Epithelial cell of prostate (primary cell): Measurements from ENCODE around the gene CTCF.

Experiments
- DNase-seq: peaks from one replicate; pipeline ENCODE4 v3.0.0-alpha.2; 2011; ENCODE audit warnings: low read depth, low spot score
- H3K27ac ChIP-seq: fragments of 450-650 bp; 2 replicates; pipeline ENCODE4 v1.5.1; 2017; ENCODE audit warnings: mild to moderate bottlenecking

Gene CTCF

DNA sequence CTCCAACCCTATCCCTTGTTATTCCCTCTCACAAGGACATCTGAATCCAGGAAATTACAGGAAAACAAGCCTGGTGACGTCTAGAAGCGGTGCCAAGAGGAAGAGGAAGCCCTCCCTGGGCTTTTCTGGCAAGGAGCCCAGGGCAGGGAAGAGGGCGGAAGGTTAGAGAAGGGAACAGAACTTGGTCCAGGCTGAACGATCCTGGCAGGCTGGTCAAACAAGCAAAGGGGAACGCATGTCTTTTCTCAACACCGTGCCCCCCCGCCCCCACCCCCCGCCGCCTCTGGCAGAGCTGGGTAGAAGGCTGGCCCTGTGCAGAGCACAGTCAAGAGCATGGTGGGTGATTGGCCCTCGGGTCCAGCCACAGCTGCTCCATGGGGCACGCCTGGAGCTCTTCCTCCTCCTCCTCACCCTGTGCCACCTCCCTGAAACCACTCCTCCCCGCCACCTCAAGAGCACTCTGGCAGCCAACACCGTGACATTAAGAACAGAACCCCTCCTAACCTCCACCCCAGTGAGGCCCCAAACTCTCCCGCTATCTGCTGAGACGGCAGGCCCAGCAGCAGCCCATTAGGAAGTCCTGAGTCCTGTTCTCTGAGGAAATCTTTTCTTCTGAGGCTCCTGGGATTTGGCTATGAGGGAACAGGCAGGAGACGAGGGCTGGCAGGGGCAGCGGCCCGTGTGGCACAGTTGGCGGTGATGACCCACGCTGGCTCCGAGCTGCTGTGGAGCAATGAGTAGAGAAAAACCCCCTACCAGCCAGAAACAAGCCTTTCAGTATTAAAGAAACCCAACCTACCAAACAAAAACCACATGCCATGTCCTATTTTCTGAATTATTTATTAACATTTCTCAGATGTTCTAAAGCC is 111.6 kb downstream of the CTCF start:
- no peak for DNase-seq
- H3K27ac ChIP-seq, result peak overlapping the region; percentile 14

DNA sequence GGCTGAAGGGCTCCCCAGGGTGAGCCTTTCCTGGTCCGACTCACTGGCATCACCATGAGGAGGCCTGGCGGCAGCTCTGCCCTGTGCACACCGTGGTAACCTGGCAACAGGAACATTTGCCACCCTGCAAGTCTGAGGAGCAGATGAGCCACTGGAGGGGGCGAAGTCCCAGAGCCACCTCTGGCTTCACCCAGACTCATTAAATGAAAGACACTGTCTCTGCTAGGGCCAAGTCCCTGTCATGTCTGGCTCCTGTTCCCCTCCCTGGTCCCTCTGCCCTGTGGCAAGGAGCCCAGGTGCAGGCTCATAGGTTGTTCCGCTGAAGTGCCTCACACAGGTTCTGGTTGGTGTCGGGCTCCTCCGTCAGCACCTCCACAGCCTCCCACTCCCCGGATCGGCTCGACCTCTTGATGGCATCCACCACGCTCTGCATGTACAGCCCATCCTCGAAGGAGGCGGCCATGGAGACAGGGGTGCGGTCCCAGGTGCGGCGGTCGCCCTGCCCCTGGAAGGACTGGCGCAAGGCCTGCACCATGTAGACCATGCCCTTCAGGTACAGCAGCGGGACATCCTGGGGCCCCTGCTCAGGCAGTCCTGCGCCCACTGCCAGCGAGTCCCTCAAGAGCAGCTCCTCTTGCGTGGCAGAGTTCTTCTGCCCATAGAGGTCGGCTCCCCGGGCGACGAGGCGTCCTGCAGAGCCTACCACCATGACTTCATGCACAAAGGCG is 112.7 kb downstream of the CTCF start:
- DNase-seq, result no peak
- H3K27ac ChIP-seq, result no peak overlapping the region

GRCh38 chr16:67675579-67675935 is 113.2 kb downstream of the CTCF start:
- no peak for DNase-seq
- peak overlapping the region; percentile 61 for H3K27ac ChIP-seq

GRCh38 chr16:67675999-67676398 is 113.7 kb downstream of the CTCF start:
- peak overlapping the region; percentile 61 for H3K27ac ChIP-seq
- DNase-seq, result no peak

GRCh38 chr16:67676516-67676915 is 114.2 kb downstream of the CTCF start:
- DNase-seq, result no peak
- peak overlapping the region; percentile 61 for H3K27ac ChIP-seq

DNA sequence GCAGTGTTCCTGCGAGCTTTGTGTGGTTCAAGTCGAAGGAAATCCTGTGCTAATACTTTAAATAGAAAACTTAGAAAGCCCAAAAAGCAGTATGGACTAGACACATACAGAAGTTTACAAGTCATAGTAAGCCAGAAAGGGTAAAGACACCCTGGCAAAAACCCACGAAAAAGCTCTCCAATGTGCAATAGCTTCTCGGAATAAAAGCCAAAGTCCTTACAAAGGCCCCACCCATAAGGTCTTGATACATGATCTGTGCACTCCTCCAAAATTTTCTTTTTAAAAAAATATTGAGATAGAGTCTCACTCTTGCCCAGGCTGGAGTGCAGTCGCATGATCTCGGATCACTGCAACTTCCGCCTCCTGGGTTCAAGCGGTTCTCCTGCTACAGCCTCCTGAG is 114.6 kb downstream of the CTCF start:
- DNase-seq, result no peak
- peak overlapping the region; percentile 61 for H3K27ac ChIP-seq

GRCh38 chr16:67677712-67678111 is 115.4 kb downstream of the CTCF start:
- DNase-seq, result no peak
- H3K27ac ChIP-seq, result peak overlapping the region; percentile 61

DNA sequence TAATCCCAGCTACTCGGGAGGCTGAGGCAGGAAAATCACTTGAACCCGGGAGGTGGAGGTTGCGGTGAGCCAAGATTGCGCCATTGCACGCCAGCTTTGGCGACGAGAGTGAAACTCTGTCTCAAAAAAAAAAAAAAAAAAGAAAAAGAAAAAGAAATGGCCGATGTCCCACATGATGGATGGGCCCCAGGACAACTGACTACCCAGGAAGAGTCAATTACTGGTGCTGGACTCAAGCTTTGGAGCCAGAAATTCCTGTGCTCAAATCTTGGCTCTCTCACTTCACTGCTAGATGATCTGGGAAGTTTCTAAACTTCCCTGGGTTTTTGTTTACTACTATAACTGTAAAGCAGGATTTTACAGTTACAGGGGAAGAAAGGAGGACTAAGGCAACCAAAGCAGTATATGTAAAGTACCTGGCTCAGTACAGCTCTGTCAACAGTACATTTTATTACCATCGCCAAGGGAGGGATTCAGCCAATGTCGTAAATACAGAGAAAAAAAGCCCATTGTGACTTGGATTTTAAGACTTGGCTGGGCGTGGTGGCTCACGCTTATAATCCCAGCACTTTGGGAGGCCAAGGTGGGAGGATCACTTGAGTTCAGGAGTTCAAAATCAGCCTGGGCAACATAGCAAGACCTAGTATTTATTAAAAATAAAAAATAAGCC is 116.2 kb downstream of the CTCF start:
- no peak overlapping the region for H3K27ac ChIP-seq
- no peak for DNase-seq

DNA sequence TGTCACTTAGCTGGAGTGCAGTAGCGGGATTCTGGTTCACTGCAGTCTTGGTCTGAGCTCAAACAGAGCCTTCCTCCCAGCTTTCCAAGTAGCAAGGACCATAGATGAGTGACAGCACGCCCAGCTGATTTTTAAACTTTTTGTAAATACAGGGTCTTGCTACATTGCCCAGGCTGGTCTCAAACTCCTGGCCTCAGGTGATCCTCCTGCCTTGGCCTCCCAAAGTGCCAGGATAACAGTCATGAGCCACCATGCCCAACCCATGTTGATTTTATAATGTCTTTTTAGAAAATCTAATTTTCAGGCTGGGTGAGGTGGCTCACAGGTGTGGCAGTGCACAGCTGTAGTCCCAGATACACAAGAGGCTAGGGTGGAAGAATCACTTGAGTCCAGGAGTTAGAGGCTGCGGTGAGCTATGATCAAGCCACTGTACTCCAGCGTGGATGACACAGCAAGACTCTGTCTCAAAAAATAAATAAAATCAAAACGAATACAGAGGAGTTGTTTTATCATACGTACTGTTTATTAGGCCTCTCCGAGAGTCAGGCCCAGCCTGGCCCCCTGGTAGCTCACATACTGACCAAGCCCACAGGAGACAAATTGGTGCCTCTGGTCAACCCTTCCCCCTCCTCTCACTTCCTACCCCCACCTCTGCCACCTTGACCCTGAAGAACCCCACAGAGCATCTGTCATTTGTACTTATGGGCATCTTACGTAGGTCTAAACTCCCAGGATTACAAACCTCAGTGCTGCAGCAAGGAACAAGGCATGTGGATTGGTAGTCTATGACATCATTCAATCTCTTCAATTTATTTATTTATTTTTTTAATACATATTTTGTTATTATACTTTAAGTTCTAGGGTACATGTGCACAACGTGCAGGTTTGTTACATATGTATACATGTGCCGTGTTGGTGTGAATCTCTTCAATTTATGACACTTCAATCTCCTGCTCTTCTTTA is 117.9 kb downstream of the CTCF start:
- no peak for DNase-seq
- H3K27ac ChIP-seq, result no peak overlapping the region

GRCh38 chr16:67683767-67684166 is 121.4 kb downstream of the CTCF start:
- no peak for DNase-seq
- peak overlapping the region; percentile 67 for H3K27ac ChIP-seq

DNA sequence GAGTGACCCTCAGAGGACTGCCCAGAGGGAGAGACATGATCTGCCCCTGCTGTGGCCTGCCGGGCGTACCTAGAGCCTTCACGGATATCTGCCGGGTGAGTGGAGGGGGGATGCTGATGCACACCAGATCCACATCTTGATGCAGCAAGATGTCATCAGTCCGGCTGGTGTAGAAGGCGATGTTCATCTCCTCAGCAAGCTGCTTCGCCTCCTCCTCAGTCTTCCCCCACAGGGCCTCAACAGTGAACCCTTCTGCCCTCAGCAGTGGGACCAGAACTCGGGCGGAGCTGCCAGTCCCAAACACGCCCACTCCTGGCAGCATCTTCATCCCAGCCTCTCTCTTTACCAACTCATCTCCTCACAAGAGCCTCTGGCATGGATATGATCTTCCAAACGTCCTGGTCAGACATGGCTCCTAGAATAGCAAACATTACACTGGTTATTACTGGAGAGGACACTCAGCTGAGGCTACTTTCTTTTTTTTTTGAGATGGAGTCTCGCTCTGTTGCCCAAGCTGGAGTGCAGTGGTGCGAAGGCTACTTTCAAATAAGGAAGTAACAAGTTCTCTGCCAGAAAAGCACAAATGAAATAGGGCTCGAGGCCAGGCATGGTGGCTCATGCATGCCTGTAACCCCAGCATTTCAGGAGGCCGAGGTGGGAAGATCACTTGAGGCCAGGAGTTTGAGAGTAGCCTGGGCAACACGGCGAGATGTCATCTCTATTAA is 123.2 kb downstream of the CTCF start:
- peak overlapping the region; percentile 67 for H3K27ac ChIP-seq
- no peak for DNase-seq
